ENCODE measurements around the gene EN1.

EN1 gene

DNA sequence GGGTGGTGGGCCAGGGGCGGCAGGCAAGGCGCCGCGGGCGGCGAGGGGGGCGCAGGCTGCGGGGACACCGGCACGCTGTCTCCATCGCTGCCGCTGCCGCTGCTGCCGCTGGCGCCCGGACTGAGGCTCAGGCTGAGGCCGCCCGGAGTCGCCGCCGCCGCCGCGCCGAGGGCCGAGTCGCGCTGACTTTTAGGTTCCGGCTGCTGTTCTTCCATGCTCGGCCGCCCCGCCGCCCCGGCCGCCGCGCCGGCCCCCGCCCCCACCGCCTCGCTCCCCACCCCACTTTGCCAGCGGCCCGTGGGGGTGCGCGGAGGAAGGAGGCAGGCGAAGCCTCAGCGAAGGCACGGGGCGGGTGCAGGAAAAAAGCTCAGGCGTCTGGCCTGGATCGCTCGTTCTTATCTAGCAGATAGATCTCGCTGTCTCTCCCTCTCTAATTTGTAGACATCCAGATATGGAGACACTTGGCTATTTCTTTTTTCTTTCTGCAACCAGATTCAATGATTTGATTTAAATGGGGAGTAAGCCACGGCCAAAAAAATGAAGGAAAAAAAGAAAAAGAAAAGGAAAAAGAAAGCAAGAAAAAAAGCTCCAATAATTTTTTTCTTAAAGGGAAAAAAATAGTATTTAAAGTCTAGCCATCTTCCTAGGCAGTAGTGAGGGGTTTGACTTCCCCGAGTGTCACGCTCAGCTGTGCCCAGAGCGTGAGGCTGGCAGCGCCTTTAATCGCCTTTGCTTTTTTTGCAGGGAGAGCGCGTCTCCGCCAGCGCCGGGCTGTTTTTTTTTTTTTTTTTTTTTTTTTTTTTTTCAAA lies at the start of gene EN1:
Gene EN1, minus strand, starts transcription at position 696 of the 809 bp plus-strand sequence. Its CDS starts 481 bp downstream, at position 215.
- no peak for DNase-seq

DNA sequence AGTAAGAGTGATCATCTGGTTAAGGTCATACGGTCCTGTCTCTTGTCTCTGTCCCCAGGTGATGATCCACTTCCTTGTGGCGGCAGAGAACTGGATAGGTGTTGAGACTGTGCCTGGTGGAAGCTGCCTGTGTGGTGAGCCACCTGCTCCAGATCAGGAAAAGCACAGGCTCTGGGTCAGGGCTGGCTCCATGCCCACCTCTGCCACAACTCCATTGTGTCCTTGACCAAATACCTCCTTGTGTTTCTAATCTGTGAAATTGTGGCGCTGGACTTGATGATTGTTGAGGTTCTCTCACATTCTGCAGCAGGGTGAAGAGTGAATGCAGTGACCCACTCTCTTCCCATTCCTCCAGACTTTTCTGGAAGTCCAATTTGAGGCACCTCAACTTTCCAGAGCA lies 45.7 kb upstream of the EN1 start:
- DNase-seq: no peak

DNA sequence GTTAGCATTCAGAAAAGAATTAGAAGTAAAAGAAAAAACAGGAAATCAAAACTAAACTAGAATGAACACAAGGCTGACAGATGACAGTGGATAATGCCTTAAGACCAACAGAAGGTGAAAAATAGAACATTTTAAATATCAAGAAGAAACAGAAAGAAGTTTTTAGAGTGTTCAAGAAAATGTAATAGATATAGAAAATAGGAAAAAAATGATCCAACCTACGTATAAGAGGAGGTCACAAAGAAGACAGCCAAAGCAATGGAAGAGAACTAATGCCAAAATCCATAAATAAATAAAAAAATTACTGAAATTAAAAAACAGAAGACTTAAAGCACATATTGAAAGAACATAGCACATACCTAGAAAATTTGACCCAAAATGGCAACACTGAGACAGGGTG lies 42.5 kb upstream of the EN1 start:
- DNase-seq: no peak

DNA sequence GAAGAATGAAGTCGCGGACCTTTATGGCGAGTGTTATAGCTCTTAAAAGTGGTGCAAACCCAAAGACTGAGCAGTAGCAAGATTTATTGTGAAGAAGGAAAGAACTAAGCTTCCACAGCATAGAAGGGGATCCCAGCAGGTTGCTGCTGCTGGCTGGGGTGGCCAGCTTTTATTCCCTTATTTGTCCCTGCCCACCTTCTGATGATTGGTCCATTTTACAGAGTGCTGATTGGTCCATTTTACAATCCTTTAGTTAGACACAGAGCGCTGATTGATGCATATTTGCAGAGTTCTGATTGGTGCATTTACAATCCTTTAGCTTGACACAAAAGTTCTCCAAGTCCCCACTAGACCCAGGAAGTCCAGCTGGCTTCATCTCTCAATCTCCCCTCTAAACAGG lies 36.3 kb upstream of the EN1 start:
- DNase-seq: no peak

DNA sequence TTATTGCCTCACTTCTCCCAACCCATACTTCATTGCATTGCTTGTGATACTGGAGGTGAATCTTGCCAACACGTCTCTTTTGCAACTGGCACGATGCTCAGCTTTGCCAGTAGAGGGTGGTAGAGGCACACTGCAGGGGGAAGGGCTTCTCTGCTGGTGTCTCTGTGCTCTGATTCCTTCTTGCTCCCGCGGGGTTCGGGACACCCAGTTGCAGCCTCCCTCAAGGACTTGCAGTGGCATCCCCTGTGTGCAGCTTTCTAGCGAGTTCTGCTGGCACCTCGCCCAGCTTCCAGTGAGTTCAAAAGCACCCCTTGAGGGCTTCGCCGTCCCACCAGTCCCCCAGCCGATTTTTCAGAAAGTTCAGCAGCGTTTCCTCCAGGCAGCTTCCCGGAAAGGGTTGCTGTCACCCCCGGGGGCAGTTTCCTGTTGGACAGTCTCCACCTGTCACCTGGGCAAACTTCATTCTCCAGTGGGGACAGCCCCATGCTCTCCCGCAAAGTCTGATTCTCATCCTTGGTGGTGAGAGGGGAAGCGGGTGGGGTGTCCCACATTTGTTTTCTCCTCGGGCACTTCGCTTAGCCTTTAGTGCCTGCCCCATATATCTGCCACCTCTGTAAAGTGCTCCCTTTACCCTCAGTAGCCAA lies 35.4 kb upstream of the EN1 start:
- peak; percentile 12 for DNase-seq

DNA sequence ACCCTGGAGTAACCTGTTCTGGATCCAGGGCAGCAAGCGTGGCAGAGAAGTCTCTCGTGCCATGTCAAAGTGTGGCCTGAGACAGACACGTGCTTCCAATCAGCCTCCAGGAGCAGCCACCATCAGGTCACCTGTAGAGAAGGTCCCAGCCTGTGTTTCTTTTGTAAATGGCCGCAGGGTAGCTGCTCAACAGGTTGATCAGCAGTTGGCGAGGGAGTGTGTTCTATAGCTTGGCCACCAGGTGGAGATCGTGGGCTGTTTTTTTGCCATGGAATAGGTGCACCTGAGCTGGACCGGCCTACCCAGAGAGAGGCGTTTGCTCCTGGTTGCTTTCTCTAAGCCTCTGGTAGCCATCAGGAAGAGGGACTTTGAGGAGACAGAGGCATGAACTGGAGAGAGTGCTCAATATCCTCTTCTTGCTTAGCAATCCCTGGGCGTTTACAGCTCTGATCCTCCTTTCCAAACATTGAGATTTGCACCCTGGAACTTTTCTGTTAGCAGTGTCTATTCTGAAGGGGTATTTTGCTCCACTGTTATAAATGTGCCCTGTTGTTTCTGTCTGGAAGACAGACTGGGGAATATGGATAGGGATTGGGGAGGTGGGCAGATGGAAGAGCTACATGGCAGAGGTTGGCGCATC lies 34.2 kb upstream of the EN1 start:
- DNase-seq: peak; percentile 43

DNA sequence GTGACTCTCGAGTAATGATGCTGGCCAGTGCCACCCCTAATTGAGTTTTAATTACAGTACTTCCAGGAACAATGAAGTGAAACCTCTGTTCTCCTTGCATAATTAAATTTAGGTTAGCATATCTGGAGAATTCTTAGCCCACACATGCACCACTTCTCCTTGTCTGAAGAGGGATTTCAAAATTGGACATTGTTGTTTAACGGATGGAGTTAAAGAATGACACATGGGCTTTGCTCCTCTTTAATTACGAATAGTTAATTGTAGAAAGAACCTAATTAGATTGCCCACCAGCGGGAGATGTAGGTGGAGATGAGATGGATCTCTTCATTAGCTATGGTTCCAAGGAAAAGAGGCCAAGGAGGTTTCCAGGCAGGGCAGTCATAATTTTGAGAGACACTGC lies 33.1 kb upstream of the EN1 start:
- DNase-seq: no peak

DNA sequence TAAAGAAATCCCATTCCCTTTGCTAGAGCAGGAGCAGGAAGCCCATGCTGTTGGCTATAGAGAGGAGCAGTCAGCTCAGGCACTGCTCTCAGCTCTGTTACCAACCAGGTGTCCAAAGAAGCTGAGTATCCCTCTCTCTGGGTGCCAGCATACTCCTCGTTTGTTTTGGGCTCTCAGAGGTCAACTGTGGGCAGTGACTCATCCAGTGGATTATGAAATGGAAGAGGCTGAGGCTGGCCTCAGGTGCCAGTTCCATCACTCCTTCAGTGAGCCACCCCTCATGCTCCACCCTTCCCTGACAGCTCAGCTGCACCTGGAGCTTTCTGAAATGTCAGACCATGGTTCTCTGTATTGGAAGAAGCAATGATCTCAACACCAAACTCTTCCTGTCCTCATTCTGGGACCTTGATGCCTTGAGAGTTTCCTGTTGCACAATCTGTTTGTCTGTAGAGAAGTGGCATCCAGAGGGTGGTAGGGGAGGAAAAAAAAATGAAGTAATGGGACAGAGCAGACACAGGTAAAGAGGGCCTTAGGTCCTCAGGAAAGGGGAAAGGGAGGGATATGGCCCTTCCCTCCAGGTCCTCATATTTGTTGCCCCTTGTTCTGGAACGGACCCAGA lies 31.2 kb upstream of the EN1 start:
- no peak for DNase-seq

DNA sequence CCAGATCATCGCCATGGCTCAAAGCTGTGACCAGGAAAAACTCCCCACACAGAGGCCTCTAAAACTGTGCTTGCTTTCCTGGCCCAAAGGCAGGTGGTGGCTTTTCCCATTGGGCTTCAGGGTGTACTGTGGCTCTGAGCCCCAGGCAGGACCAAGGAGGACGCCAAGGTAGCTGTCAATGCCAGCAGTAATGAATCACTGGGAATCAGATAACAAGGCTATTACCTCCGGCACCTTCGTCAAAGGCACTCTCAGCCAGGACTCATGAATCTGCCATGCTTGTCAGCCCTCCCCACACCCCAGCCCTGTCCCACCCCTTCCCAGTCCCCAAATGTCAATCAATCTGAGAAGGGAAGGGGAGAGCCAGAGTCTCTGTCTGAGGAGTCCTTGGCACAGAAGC lies 27.9 kb upstream of the EN1 start:
- no peak for DNase-seq

DNA sequence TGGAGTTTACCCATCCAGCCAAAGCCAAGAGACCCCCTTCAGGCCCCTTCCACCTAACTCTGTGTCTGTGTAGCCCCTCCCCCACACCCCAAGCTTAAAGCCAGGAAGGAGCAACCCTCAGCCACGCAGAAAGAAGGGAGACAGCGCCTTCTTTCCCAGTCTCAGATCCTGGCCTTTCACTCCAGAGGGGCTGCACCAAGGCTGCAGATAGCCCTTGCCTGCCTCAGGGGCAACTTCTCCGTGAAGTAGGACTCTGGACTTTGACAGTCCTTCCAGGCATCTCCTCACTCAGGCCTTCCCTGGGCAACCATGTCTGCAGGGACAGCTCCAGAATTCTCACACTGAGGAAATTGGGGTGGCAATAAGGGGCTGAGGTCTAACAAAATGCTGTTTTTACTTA lies 26.9 kb upstream of the EN1 start:
- DNase-seq: no peak

DNA sequence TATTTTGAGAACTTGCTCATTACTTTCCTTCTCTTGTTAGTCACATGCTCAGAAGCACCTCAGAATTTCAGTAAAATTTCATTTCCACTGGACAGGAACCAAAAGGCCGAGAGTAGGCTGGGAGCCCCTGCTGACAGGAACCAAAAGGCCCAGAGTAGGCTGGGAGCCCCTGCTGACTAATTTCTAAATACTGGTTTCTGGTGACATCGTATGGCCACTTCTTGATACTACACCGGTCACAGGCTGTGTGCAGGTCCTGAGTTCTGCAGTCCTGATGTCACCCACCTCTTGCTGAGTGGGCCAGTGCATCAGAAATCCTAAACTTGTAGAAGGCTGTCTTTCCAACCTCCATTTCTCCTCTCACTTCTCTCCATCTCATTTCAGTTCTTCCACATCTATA lies 17.7 kb upstream of the EN1 start:
- no peak for DNase-seq

DNA sequence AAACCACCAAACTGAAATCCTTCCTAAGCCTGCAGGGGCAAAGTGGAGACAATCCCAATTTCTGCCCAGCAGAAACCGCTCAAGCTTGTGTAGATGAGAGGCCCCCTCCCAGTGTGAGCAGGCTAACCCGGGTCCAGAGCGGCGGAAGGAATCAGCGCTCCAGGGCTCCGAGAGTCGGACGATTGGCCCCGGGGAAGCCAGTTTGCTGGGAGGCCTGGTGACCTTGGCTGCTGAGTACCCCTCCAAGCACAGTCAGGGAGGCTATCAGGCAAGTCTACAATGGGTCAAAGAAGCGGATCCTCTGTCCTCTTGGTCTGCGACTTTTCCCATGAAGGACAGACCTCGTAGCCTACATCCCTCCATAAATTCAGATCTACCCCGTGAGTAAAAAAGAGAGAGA lies 16.8 kb upstream of the EN1 start:
- DNase-seq: no peak

DNA sequence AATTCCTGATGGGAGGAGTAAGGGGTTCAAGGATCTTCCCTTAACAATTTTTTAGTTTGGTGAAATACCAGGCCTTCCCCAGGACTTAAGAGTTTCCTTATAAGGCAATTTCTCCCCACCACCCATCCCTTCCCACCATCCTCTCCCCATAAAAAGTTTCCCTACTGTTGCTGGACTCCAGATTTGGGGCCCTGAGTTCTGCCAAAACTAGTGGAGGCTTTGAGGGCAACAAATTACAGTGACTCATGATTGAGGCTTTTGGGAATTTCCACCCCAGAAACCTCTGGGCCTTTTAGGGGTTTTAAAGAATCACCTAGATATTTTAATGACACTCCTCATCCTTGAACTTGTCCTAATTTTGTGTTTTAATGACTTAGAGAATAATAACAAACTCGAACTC lies 14.3 kb upstream of the EN1 start:
- no peak for DNase-seq

DNA sequence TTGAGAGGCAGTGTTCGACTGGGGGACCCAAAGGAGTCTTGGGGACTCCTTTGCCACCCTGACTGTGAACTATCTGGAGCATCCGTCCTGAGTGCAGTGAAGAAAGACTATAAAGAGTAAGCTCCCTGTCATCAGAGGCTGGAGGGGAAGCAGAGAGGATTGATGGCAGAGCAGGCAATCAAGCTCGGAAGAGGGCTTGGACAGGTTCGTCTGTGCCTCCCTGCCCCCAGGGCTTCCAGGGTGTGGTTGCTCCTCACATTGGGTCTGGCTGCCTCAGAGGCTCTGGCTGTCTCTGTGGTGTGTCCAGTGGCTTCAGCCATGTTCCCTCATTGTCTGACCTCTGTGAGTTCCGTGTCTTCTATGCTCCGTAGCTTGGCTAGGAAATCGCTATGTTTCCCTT lies 13.8 kb upstream of the EN1 start:
- DNase-seq: no peak

DNA sequence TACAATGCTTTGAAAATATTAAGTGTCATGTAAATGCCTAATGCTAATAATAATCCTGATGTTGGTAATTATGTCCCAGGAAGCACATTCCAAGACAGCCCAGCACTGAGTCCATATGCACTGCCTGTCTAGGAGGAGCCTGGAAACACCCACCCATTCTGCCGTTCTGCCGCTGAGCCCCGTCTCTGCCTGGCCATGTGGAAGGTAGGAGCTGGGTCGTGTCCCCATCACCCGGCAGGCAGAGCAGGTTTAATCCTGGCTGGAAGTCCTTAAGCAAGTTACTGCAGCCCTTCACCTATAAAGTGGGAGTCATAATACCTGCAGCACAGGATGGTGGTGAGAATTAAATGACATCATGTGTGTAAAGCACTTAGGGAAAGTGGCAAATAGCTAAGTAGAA lies 13.1 kb upstream of the EN1 start:
- DNase-seq: no peak

DNA sequence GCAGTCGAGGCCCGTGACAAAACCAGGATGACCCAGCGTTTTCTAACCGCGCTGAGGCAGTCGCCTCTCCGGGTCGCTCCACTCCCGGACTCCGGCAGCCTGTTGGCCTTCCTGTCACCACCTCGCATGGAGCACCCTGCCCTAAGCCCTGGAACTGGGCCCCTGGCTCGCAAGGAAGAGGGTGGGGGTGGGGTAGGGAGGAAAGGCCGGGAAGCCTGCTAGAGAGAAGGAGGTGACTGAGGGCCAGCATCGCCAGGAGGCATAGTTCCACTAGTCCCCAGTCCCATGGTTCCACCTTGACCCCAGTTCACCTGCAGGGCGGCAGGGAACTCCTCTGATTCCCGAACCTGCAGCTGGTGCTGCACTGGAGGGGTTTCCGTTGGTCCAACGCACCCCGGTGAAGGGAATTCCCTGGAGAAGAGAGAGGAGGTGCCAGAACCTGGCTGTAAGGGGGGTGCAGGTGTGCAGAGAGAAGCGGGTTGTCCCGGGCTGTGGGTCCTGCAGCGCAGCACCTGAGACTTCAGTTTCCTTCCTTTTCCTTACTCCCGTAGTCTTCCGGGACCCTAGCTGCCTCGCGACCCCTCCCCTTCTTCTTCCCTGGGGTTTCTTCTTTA lies 11.8 kb upstream of the EN1 start:
- DNase-seq: no peak

DNA sequence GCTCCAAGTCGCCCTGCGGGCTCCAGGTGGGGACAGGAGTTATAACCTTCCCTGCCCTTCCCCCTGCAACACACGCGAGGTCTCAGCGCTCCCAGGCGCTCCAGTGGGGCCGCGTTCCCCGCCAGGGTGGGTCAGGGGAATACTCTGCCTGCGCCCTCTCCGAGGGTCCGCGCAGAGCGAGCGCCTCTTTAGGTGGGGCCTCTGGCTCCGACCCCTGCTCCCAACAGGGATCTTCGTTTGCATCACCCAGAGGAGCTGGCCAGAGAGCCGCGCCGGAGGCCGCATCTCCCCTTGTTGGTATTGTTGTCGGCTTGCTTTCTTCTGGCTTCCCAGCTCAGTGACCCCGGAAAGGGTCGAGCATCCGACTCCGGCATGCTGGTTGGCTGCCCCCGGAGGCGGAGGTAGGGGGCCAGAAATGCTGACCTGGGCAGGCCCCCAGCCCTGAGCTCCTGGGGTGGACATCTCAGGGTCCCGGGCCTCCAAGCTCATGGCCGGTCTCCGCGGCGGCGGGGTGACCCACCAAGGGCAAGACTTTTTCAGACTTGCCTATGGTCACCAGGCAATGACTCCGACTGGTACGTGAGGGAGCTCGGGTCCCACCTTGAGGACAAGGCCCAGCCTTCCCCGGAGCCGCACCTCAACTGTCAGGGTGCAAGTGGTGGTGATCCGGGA lies 11.2 kb upstream of the EN1 start:
- DNase-seq: no peak

DNA sequence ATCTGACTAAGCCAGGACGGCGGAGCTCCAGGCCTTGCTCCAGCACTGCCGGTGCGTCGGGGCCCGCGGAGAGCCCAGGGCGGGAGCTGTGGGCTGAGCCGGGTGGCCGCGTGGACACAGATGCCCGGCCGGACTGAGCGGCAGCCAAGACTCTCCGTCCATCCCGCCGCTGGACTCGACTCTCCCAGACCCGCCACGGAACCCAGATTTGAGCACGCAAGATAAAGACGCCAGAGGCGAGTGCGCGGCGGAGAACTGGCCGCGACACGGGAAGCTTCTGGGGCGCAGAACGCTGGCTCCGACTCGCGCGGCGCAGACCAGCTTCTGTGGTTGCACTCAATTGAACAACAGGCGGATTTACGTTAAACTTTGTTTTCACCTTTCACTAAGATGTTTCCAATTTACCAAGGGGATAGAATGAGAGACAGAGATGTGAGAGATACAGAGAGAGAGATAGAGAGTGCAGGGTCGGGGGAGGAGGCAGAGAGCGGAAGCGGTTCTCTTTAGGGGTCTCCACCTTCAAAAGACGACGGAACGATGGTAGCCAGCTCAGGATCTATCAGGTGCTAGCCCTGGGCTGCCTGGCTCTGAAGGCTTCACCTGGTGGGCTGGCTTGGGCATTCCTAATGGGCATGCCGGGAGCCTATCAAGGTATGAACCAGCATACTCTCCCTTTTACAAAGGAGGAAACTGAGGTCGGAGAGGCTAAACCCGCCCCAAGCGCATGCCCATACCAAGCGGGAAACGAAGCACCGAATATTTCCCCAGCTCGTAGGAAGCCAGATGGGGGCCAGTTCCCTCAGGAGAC lies 10.4 kb upstream of the EN1 start:
- DNase-seq: no peak

DNA sequence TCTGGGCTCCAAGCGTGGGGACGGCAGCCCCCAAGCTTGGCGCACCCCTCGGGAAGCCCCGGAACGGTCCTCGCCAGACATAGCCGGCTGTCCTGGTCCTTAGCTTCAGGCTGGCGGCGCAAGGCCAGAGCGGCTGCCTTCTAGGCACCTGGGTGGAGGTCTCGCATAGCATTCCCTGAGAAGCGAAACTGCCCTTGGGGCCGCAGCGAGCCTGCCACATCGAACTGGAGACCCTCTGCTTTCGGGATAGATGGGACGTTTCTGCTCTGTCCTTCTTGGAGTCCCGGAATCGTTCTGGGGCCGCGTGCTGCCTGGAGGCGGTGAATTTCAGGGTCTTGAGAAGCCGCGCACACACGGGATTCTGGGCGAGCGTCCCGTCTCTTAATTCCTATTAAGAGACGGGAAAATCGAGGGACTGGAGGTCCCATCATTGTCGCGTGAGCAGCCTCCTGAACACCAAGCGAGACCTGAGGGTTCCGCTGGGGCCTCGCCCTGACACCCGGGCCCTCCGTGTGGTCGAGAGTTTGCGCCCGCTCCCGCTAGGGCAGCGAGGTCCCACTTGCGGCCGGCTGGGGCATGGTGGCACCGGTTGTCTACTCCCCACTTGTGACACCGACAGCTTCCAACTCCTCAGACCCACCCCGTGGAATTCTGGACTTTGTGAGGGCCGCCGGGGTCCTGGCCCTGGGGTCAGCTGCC lies 9.7 kb upstream of the EN1 start:
- DNase-seq: no peak

DNA sequence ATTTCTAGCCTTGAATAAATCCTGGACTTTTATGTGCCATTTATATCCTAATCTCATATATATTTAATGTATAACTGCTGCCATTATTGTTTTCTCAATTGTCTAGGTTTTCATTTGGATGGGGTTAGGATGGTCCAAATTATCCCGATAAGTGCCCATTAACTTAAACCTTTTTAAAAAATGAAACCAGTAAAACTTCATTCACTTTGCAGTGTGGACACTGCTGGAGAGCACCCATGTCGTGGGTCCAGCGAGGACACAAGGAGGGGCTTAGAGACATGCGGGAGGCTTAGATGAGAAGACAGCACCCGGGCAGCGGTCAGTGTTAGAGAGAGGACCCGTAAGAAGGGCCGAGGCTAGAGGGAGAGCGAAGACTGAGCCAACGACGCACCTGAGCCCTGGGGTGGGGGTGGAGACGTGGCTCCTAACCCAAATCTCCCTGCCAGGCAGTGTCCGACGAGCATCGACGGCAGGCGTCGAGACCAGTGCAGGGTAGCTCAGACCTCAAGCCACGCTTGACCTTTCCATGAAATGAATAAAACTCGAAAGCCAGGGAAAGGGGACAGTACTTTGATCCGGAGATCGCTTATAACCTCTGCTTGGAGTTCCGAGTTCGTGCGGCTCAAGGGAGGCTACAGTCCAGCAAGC lies 9.0 kb upstream of the EN1 start:
- no peak for DNase-seq
